Activated CD4-positive, alpha-beta T cell treated with anti-CD3 and anti-CD28 coated beads, Interleukin-2, amount 10 ng/mL, durations not matched to agents 24 days and 14 days (primary cell): Measurements from ENCODE around the gene SPINT2. TPM values are rescaled to one million over a fixed set of nuclear protein-coding genes. Genes with fewer than 3 reads are reported as not detected.
"Not testable (repeated sequence)": the region's sequence is repeated elsewhere in the genome, so short reads cannot be mapped to it uniquely, and the experiment has no call there.

Experiments
- DNase-seq: peaks from one replicate; pipeline ENCODE4 v3.0.0; 2022
- H3K27ac Mint-ChIP-seq: one replicate; pipeline ENCODE4 v1.8.0; 2022; ENCODE audit warnings: mild to moderate bottlenecking, mixed read lengths
- H3K27me3 Mint-ChIP-seq: one replicate; pipeline ENCODE4 v1.8.0; 2022; ENCODE audit warnings: mixed read lengths
- H3K36me3 Mint-ChIP-seq: one replicate; pipeline ENCODE4 v1.8.0; 2022; ENCODE audit warnings: low read depth, mild to moderate bottlenecking, mixed read lengths
- H3K4me1 Mint-ChIP-seq: one replicate; pipeline ENCODE4 v1.8.0; 2021; ENCODE audit warnings: mixed read lengths
- H3K4me3 Mint-ChIP-seq: one replicate; pipeline ENCODE4 v1.8.0; 2022; ENCODE audit warnings: mild to moderate bottlenecking, moderate library complexity, mixed read lengths
- H3K9me3 Mint-ChIP-seq: one replicate; pipeline ENCODE4 v1.8.0; 2021; ENCODE audit warnings: mixed read lengths
- intact Hi-C: fragments of 100-400 bp; cut with micrococcal nuclease; formaldehyde crosslinking; loops from one replicate; pipeline ENCODE4 v1.15.1; 2023
- total RNA-seq: library from RNA; stranded (reverse); gene quantifications from 2 replicates; pipeline ENCODE4 v1.2.3, GENCODE V29; 2022

Gene SPINT2
- total RNA-seq, 1 donor from 2014 or later = 70.7 TPM

- peaks cover 21% of the 10 kb centered on the region for H3K4me1 Mint-ChIP-seq
- H3K36me3 Mint-ChIP-seq = peaks cover 3% of the 10 kb centered on the region
- no peak overlapping the region for H3K4me3 Mint-ChIP-seq
- intact Hi-C loops = no loop called here
- H3K27ac Mint-ChIP-seq = no peak overlapping the region
- DNase-seq = no peak
- peaks cover 4% of the 10 kb centered on the region for H3K27me3 Mint-ChIP-seq
- H3K9me3 Mint-ChIP-seq = no peaks in the 10 kb centered on the region
Observed at GRCh38 chr19:38250428-38250820, 13.9 kb upstream of the SPINT2 start.

GRCh38 chr19:38250821-38251563 is 13.4 kb upstream of the SPINT2 start:
- H3K27me3 Mint-ChIP-seq = peaks cover 7% of the 10 kb centered on the region
- peaks cover 6% of the 10 kb centered on the region for H3K36me3 Mint-ChIP-seq
- H3K4me1 Mint-ChIP-seq = peaks cover 24% of the 10 kb centered on the region
- no peak for DNase-seq
- no peak overlapping the region for H3K27ac Mint-ChIP-seq
- intact Hi-C loops = no loop called here
- H3K4me3 Mint-ChIP-seq = peak overlapping the region; percentile 58
- no peaks in the 10 kb centered on the region for H3K9me3 Mint-ChIP-seq

- H3K36me3 Mint-ChIP-seq = peaks cover 6% of the 10 kb centered on the region
- peaks cover 22% of the 10 kb centered on the region for H3K4me1 Mint-ChIP-seq
- peaks cover 7% of the 10 kb centered on the region for H3K27me3 Mint-ChIP-seq
- peak overlapping the region; percentile 58 for H3K4me3 Mint-ChIP-seq
- no peak for DNase-seq
- peak overlapping the region; percentile 77 for H3K27ac Mint-ChIP-seq
- no peaks in the 10 kb centered on the region for H3K9me3 Mint-ChIP-seq
- intact Hi-C loops = no loop called here
Observed at GRCh38 chr19:38251564-38252051, 12.8 kb upstream of the SPINT2 start.

GRCh38 chr19:38252385-38252784 is 12.0 kb upstream of the SPINT2 start:
- peaks cover 6% of the 10 kb centered on the region for H3K36me3 Mint-ChIP-seq
- DNase-seq = no peak
- peaks cover 26% of the 10 kb centered on the region for H3K4me1 Mint-ChIP-seq
- H3K27me3 Mint-ChIP-seq = peaks cover 12% of the 10 kb centered on the region
- peak overlapping the region; percentile 63 for H3K27ac Mint-ChIP-seq
- H3K4me3 Mint-ChIP-seq = peak overlapping the region; percentile 58
- intact Hi-C loops = no loop called here
- H3K9me3 Mint-ChIP-seq = no peaks in the 10 kb centered on the region

GRCh38 chr19:38252941-38253691 is 11.3 kb upstream of the SPINT2 start:
- Mint-ChIP-seq H3K36me3 (peaks cover 6% of the 10 kb centered on the region), H3K27ac (peak overlapping the region; percentile 71), H3K4me3 (peak overlapping the region; percentile 58), H3K27me3 (peaks cover 12% of the 10 kb centered on the region), H3K4me1 (peaks cover 26% of the 10 kb centered on the region), H3K9me3 (no peaks in the 10 kb centered on the region)
- intact Hi-C loops = no loop called here
- peak; percentile 78 for DNase-seq

- DNase-seq = no peak
- Mint-ChIP-seq H3K36me3 (peaks cover 6% of the 10 kb centered on the region), H3K4me3 (peak overlapping the region; percentile 58), H3K9me3 (no peaks in the 10 kb centered on the region), H3K4me1 (peaks cover 26% of the 10 kb centered on the region), H3K27ac (peak overlapping the region; percentile 71), H3K27me3 (peaks cover 12% of the 10 kb centered on the region)
- intact Hi-C loops = no loop called here
Observed at GRCh38 chr19:38253788-38254187, 10.6 kb upstream of the SPINT2 start.

- peaks cover 6% of the 10 kb centered on the region for H3K36me3 Mint-ChIP-seq
- no peaks in the 10 kb centered on the region for H3K9me3 Mint-ChIP-seq
- peak; percentile 66 for DNase-seq
- H3K27ac Mint-ChIP-seq = peak overlapping the region; percentile 80
- peaks cover 12% of the 10 kb centered on the region for H3K27me3 Mint-ChIP-seq
- H3K4me3 Mint-ChIP-seq = peak overlapping the region; percentile 89
- intact Hi-C loops = loop anchor here (1.0 kb wide), 1 partner anchor 9 kb away; the partner anchor contains the start of gene SPINT2
- H3K4me1 Mint-ChIP-seq = peaks cover 28% of the 10 kb centered on the region
Observed at GRCh38 chr19:38255383-38256014, 8.9 kb upstream of the SPINT2 start.

- H3K9me3 Mint-ChIP-seq, H3K4me3 Mint-ChIP-seq, H3K27ac Mint-ChIP-seq, intact Hi-C loops, H3K36me3 Mint-ChIP-seq, DNase-seq, H3K27me3 Mint-ChIP-seq: not testable (repeated sequence)
- H3K4me1 Mint-ChIP-seq = peaks cover 31% of the 10 kb centered on the region
Observed at GRCh38 chr19:38261942-38262341, 2.4 kb upstream of the SPINT2 start.

- no peak for DNase-seq
- H3K4me3 Mint-ChIP-seq = peak overlapping the region; percentile 88
- peaks cover 3% of the 10 kb centered on the region for H3K36me3 Mint-ChIP-seq
- intact Hi-C loops = no loop called here
- H3K9me3 Mint-ChIP-seq = no peaks in the 10 kb centered on the region
- H3K27me3 Mint-ChIP-seq = no peaks in the 10 kb centered on the region
- H3K27ac Mint-ChIP-seq = peak overlapping the region; percentile 80
- H3K4me1 Mint-ChIP-seq = peaks cover 37% of the 10 kb centered on the region
Observed at GRCh38 chr19:38262585-38263268, 1.6 kb upstream of the SPINT2 start.

GRCh38 chr19:38263689-38264485 is 486 bp upstream of the SPINT2 start:
- peak overlapping the region; percentile 88 for H3K4me3 Mint-ChIP-seq
- H3K4me1 Mint-ChIP-seq = peaks cover 39% of the 10 kb centered on the region
- H3K27ac Mint-ChIP-seq = peak overlapping the region; percentile 95
- no peaks in the 10 kb centered on the region for H3K9me3 Mint-ChIP-seq
- H3K27me3 Mint-ChIP-seq = no peaks in the 10 kb centered on the region
- intact Hi-C loops = loop anchor here (1.0 to 2.0 kb wide), 3 partner anchors 8 to 71 kb away; partner anchors contain the start of genes CATSPERG and PPP1R14A
- peak; percentile 94 for DNase-seq
- peaks cover 3% of the 10 kb centered on the region for H3K36me3 Mint-ChIP-seq

- H3K4me3 Mint-ChIP-seq = peak overlapping the region; percentile 88
- H3K27me3 Mint-ChIP-seq = no peaks in the 10 kb centered on the region
- peaks cover 41% of the 10 kb centered on the region for H3K4me1 Mint-ChIP-seq
- peak overlapping the region; percentile 75 for H3K27ac Mint-ChIP-seq
- intact Hi-C loops = loop anchor here (2.0 kb wide), 1 partner anchor 51 kb away; no protein-coding TSS in a partner anchor
- H3K9me3 Mint-ChIP-seq = no peaks in the 10 kb centered on the region
- H3K36me3 Mint-ChIP-seq = peaks cover 3% of the 10 kb centered on the region
- peak; percentile 64 for DNase-seq
Observed at GRCh38 chr19:38265213-38265861, 964 bp downstream of the SPINT2 start.

- peaks cover 42% of the 10 kb centered on the region for H3K4me1 Mint-ChIP-seq
Observed at GRCh38 chr19:38265921-38266429, 1.6 kb downstream of the SPINT2 start.

More at GRCh38 chr19:38265921-38266429, 1.6 kb downstream of the SPINT2 start:
- Mint-ChIP-seq H3K4me3 (peak overlapping the region; percentile 88), H3K27ac (peak overlapping the region; percentile 75), H3K36me3 (peaks cover 5% of the 10 kb centered on the region), H3K9me3 (no peaks in the 10 kb centered on the region), H3K27me3 (no peaks in the 10 kb centered on the region)
- DNase-seq = no peak
- intact Hi-C loops = loop anchor here (2.0 kb wide), 1 partner anchor 51 kb away; no protein-coding TSS in a partner anchor
